Lung (tissue), 12 donors: Measurements from ENCODE around the gene GRAMD1A. TPM values are rescaled to one million over a fixed set of nuclear protein-coding genes. Genes with fewer than 3 reads are reported as not detected.

Experiments
- ATAC-seq: fragments of 200-7000 bp; cut with Tn5 transposase; one replicate; pipeline ENCODE4 v1.9.1; 2020; ENCODE audit warnings: moderate number of reproducible peaks; ENCODE audit not compliant: insufficient read depth, low FRiP score
- DNase-seq, 3 donors: peaks; one replicate each; pipeline ENCODE4 v3.0.0-alpha.2; 2013 to 2017
- H3K27ac ChIP-seq, 2 donors: one replicate each; pipeline ENCODE4 v1.5.1; 2013; ENCODE audit warnings: mild to moderate bottlenecking in 2 of 2, moderate library complexity in 2 of 2, control low read depth in 1 of 2, inconsistent platforms in 1 of 2, low read depth in 1 of 2, low read length in 1 of 2
- H3K27me3 ChIP-seq, 3 donors: one replicate each; pipeline ENCODE4 v1.5.1; 2013; ENCODE audit warnings: low read length in 2 of 3; ENCODE audit not compliant: control insufficient read depth in 3 of 3, insufficient read depth in 3 of 3
- H3K36me3 ChIP-seq, 4 donors: one replicate each; pipeline ENCODE4 v1.5.1; 2013; ENCODE audit warnings: low read length in 4 of 4, mild to moderate bottlenecking in 1 of 4, moderate library complexity in 1 of 4; ENCODE audit not compliant: control insufficient read depth in 4 of 4, insufficient read depth in 4 of 4
- H3K4me1 ChIP-seq, 5 donors: one replicate each; pipeline ENCODE4 v1.5.1; 2013; ENCODE audit warnings: low read length in 5 of 5, mild to moderate bottlenecking in 2 of 5, moderate library complexity in 1 of 5; ENCODE audit not compliant: control insufficient read depth in 5 of 5, insufficient read depth in 5 of 5
- H3K4me3 ChIP-seq: one replicate; pipeline ENCODE4 v1.5.1; 2013; ENCODE audit warnings: mild to moderate bottlenecking, control low read depth, moderate library complexity
- H3K9ac ChIP-seq, 2 donors: one replicate each; pipeline ENCODE4 v1.5.1; 2013; ENCODE audit warnings: low read length in 2 of 2, control low read depth in 1 of 2; ENCODE audit not compliant: insufficient read depth in 1 of 2
- H3K9me3 ChIP-seq, 4 donors: one replicate each; pipeline ENCODE4 v1.5.1; 2013; ENCODE audit warnings: low read length in 3 of 4, mild to moderate bottlenecking in 1 of 4, moderate library complexity in 1 of 4; ENCODE audit not compliant: control insufficient read depth in 4 of 4, insufficient read depth in 3 of 4
- WGBS, 2 donors: extraction: QIAGEN DNeasy Blood & Tissue Kit; methylation state at CpG; one replicate each; pipeline ENCODE4 v1.1.7; 2013; 5-methylcytosine and 5-hydroxymethylcytosine counted together
- polyA plus RNA-seq, 2 donors: library from polyadenylated mRNA; stranded (reverse); fragments of 200-250 nt; gene quantifications; one replicate each; pipeline ENCODE4 v1.2.1, GENCODE V29; 2013
- total RNA-seq, 2 donors: library from RNA; depleted of rRNA in 1 of 2; stranded (reverse); fragments of >200 nt in 1 of 2; gene quantifications; one replicate each; pipeline ENCODE4 v1.2.1, GENCODE V29; 2014 to 2021
- TF ChIP-seq, protein P1 (sequence below): IDR thresholded peaks from 2 replicates; pipeline ENCODE4 v1.5.1; 2012; ENCODE audit warnings: mild to moderate bottlenecking; ENCODE audit errors: control extremely low read depth, extremely low read depth
- donor health status: control.
- donor health status: control.
- donor health status: Bipolar disorder and iron deficiency.
- donor health status: healthy.
- donor health status: DM: yes; HTN: yes; CAD: no.

The GRAMD1A gene
- total and polyA plus RNA-seq, 4 donors: 92.2 to 217 (median 133) TPM

DNA sequence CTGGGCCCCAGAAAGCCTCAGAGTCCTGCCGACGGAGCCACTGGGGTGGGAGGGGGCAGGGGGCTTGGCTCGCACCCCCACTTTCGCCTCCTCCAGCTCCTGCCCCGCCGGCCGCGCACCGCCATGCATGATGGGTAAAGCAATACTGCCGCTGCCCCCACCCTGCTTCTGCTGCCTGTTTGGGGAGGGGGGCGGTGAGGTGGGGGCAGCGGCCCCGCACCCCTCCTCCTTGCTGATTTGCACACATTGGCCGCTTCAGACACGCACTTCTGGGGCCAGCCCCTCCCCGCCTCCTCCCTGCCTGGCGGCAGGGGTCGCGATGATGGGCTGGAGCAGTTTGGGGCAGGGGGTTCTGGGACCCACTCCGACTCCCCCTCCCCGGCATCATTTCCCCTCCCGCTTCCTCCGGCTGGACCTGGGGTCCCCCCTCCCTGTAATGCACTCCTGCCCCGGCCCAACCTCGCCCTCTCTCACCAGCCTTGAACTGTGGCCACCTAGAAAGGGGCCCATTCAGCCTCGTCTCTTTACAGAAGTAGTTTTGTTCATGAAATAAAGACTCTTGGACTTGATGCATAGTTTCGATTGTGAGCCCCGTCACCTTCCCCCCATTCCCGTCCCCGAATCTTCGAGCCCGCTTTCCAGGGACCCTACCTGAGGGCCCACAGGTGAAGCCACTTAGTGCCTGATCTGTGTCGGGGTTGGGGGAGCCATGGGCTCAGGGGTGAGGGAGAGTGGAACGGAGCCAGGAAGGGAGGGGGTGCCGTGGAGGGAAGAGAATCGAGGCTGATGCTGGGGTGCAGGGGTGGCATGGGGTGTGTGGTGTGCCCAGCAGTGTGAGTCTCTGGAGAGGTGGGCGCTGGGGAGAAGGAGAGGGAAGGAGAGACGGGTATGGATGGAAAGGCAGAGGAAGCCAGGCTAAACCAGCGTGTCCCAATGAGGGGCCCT lies 40.0 kb downstream of the GRAMD1A start:
- H3K9ac ChIP-seq: no peak overlapping the region
- no peak overlapping the region for H3K4me3 ChIP-seq
- ATAC-seq (no peak), DNase-seq (peak in 2 of 3 donors; percentile 38 to 41)
- H3K27ac ChIP-seq: peak overlapping the region; percentile 65 to 92
- H3K4me1 ChIP-seq: peaks cover 6 to 31% (median 18%) of the 10 kb centered on the region in 5 donors
- TF ChIP-seq, protein P1, sequence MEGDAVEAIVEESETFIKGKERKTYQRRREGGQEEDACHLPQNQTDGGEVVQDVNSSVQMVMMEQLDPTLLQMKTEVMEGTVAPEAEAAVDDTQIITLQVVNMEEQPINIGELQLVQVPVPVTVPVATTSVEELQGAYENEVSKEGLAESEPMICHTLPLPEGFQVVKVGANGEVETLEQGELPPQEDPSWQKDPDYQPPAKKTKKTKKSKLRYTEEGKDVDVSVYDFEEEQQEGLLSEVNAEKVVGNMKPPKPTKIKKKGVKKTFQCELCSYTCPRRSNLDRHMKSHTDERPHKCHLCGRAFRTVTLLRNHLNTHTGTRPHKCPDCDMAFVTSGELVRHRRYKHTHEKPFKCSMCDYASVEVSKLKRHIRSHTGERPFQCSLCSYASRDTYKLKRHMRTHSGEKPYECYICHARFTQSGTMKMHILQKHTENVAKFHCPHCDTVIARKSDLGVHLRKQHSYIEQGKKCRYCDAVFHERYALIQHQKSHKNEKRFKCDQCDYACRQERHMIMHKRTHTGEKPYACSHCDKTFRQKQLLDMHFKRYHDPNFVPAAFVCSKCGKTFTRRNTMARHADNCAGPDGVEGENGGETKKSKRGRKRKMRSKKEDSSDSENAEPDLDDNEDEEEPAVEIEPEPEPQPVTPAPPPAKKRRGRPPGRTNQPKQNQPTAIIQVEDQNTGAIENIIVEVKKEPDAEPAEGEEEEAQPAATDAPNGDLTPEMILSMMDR: no peak
- no peaks in the 10 kb centered on the region for H3K9me3 ChIP-seq
- no peaks in the 10 kb centered on the region for H3K27me3 ChIP-seq
- 15 to 37% methylated on average over 29 to 39 of the region's 39 CpGs for WGBS, 2 donors
- H3K36me3 ChIP-seq: no peaks in the 10 kb centered on the region

DNA sequence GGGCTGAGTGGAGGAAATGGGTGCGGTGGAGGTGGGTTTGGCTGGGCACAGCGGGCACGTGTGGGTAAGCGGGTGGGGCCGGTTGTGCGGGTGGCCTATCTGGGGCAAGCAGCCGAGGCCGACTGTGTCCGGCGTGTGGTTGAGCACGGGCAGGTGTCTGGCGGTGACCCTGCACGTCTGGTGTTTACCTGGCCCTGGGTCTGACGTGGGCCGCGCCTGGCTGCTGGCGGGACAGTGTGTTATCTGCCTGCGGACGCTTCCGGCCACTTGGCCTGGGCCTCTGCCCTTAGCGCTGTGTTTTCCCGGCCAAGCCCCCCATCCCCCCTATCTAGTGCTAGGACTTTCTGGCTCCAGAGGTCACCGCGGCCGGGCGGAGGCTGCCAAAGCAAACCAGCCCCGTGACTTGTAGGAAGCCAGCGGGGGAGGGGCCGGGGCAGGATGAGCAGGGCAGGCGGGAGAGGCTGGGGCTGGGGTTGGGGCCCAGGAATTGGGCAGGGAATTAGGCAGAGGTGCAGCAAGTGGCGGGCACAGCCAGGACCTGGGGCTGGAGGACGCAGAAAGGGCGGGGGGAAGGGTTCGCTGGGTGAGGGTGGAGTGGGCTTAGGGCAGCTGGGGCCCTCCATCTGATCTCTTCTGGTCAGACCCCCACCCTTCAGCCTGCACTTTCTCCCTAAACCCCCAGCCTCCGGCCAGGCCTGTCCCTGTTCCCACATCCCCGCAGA lies 40.9 kb downstream of the GRAMD1A start:
- peaks cover 6 to 31% (median 18%) of the 10 kb centered on the region in 5 donors for H3K4me1 ChIP-seq
- TF ChIP-seq, protein P1: no peak
- no peaks in the 10 kb centered on the region for H3K9me3 ChIP-seq
- ATAC-seq (peak; percentile 53), DNase-seq (peak; percentile 37 to 67 (median 37))
- H3K27ac ChIP-seq: peak overlapping the region; percentile 65 to 92
- no peak overlapping the region for H3K9ac ChIP-seq
- H3K36me3 ChIP-seq: no peaks in the 10 kb centered on the region
- H3K4me3 ChIP-seq: no peak overlapping the region
- 8 to 9% methylated on average over 32 to 36 of the region's 36 CpGs for WGBS, 2 donors
- no peaks in the 10 kb centered on the region for H3K27me3 ChIP-seq

DNA sequence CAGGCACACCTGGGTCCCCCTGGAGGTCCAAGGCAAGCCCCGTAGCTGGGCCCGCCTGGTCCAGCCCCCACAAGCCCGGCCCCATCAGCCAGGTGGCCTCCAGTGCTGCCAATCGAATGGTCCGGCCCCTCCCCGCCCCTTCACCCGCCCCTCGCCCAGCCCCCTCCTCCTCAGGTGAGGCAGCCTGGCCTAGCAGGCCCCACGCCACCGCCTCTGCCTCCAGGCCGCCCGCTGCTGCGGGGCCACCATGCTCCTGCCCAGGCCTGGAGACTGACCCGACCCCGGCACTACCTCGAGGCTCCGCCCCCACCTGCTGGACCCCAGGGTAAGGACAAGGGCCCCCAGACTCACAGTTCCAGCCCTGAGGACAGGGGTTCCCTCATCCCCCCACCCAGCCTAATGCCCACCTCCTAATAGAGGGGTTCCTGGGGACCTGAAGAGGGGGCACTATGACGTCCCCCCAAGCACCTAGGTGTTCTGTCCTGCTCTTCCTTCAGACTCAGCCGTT lies 41.5 kb downstream of the GRAMD1A start, which contains the start of gene HPN:
Gene HPN (plus strand): TSS at position 174 of the 508 bp plus-strand sequence. CDS start 786 bp downstream, outside the sequence.
- DNase-seq (peak in 2 of 3 donors; percentile 61 to 69), ATAC-seq (no peak)
- no peaks in the 10 kb centered on the region for H3K9me3 ChIP-seq
- H3K4me3 ChIP-seq: peak within 1 kb of the TSS; percentile 27
- no peaks in the 10 kb centered on the region for H3K27me3 ChIP-seq
- TF ChIP-seq, protein P1: no peak
- H3K4me1 ChIP-seq: peaks cover 6 to 31% (median 18%) of the 10 kb centered on the region in 5 donors
- H3K27ac ChIP-seq: peak within 1 kb of the TSS; percentile 65 to 92
- peak within 1 kb of the TSS in 1 of 2 donors; percentile 53 for H3K9ac ChIP-seq
- no peaks in the 10 kb centered on the region for H3K36me3 ChIP-seq
- 52 to 61% methylated on average over 15 to 19 of the region's 19 CpGs for WGBS, 2 donors
